ENCODE measurements around the gene C1QL3.

C1QL3 gene

DNA sequence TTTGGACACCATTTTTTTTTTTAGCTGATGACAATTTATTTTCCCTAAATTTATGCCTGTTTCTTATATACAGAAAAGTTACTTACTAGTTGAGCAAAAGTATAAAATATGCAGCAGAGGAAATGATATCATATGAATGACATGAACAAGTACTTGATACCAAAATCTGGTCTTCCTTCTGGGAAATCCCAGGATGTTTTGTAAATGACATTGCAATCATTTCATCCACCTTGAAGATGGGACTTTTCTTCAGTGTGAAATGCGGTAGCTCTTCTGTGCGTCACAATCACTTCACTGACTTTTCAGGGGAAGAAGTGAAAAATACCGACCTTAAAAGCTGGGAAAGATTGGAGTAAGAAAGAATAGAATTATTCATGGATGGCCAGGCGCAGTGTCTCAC is 23.8 kb downstream of the C1QL3 start:
- FAIRE-seq, result no peak
- DNase-seq (ENCODE audit: insufficient read length, low spot score), result no peak

DNA sequence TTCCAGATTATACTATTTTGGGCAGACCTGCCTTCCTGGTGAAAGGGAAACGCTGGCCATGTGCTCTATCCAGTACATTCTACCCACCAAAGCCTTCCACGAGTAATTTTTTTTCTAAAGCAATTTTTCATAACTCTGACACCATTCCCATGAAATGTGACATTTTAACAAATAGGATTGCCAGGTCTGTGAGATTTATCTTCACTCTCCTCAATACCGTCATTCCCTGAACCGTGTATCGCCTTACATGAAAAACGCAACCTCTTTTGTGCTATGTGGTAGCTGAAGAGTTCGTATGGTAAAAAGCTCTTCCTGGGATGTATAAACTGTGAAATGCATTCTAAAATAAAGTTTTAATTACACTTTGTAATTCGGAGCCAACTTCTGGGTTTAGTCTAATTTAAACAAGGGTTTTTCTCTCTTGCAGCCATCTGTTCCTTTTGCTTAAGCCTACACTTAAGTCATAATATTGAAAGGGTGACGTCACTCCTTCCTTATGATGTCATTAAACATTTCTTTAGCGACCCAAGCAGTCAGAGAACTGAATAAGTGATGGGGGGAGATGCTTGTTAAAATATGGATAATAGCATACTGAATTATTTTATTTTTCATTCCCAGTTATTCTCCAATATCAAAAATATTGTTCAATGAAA is 27.7 kb downstream of the C1QL3 start:
- DNase-seq (ENCODE audit: insufficient read length, low spot score), result no peak
- no peak for FAIRE-seq

DNA sequence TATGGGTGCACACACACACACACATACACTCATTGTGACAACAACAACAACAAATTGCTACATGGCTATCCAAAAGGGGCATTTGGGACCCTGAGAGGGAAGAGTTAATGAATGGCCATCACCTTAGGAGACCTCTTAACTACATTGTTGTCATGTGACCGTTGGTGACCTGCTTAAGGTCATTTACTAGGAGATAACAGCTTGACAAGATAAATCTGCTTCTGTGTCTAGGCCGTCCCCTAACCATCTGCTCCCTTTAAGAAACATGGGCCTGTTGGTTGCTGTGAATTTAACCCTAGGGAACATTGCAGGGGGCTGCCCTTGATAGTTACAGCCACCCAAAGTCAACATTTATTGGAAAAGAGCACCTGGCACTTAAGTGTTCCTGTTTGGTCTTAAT is 29.7 kb downstream of the C1QL3 start:
- DNase-seq (ENCODE audit: insufficient read length, low spot score), result no peak
- FAIRE-seq, result no peak

DNA sequence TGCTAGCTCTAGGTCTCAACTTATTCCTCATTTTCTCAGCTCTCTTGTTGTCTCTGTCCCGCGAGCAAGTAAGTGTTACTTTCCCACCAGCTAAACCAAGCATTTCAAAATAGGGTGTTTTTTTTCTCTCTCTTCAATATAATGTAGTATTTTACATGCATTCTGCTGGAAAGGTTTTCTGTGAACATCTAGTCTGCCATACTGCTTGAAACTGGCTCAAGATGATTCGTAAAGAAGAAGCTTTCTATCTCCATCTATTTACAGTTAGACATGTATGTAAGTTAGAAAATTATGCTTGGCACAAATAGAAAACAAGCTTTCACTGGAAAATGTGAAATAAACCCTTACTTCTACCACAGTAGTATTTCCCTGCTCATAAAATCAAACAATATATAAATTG is 31.2 kb downstream of the C1QL3 start:
- FAIRE-seq, result no peak
- DNase-seq (ENCODE audit: insufficient read length, low spot score), result no peak

DNA sequence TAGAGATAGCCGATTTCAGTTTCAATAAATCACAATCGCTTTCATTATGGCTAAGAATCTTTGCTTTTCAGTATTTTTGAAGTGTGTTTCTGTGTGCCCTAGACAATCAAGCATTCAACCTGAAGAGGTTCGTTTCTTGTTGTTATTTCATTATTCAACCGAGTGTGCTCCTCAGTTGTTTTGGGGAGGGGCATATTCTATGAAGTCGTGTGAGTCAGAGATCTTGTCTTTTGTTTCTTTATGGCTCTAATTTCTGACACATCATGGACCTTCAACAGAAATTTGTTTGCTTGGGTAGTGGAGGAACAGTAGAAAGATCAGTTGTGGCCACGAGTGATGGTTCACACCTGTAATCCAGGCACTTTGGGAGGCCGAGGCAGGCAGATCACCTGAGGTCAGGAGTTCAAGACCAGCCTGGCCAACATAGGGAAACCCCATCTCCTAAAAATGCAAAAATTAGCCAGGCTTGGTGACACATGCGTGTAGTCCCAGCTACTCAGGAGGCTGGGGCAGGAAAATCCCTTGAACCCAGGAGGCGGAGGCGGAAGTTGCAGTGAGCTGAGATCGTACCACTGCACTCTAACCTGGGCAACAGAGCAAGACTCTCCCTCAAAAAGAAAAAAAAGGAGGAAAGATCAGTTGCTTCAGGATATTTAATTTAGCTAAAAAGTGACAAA is 38.3 kb downstream of the C1QL3 start:
- no peak for FAIRE-seq

DNA sequence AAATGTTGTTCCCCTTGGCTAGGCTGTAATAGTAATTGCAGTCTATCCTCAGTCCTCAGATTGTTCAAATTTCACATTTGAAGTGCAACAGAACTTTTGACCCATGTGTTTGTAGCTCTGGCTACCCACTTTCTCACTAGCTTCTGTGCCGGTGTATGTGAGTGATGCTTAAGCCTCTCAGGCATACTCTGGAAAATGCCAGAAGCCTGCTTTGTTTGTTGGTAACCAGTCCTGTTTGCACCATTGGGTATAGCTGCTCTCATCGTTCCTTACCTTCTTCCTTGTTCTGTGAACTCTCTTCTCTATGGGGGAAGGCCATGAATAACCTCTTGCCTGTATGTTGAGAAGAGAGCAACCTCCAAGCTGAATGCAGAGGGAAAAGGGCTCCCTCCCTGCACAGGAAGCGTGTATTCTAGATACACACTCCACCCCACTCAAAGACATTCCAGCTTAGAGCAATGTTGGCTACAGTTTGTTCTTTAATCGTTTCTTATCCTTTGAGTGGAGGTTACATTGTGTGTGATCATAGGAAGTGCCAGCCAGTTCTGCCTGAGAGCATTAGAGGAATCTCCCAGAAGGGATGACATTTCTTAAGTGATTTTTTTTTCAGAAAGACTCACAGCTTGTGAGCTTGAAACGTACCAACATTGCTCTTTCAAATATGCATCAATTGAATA is 40.5 kb downstream of the C1QL3 start:
- no peak for FAIRE-seq
- no peak for DNase-seq (ENCODE audit: insufficient read length, low spot score)

More for the DNA sequence above, 38.3 kb downstream of the C1QL3 start:
- no peak for DNase-seq (ENCODE audit: insufficient read length, low spot score)

DNA sequence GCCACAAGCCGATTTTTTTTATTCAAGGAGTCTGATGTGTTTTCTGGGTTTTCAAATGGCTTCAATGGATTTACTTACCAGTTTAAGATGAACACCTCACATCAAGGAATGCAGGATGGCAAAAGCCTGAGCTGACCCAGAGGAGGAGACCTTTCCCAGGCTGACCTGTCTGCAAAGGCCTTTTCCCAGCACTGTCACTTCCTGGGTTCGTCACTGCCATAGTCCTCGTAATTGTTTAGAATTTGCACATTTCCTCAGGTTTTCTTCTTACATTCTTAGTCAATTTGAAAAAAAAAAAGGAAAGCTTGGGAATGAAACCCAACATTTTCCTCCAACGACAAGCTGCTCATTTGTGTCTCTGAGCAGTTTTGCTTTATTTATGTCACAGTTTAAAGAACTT is 42.9 kb downstream of the C1QL3 start:
- FAIRE-seq, result no peak

DNA sequence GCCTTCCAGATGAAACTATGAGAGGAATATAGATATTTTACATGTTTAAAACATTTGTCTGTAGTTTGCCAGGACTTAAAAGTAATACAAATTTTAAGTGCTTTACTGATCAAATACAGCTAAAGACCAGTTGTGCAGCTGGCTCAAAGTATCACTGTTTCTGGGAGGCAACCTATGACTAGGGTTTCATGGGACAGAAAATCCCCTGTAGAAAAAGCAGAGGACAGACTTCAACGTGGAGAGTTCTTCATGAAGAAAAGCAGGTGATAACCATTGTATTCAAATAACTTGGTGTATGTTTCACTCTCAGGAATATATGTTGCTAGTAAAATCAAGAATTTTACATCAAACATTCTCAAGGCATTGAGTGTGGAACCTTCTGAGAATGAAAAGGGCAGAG is 43.9 kb downstream of the C1QL3 start:
- no peak for DNase-seq (ENCODE audit: insufficient read length, low spot score)
- no peak for FAIRE-seq

More for the DNA sequence above, 42.9 kb downstream of the C1QL3 start:
- no peak for DNase-seq (ENCODE audit: insufficient read length, low spot score)

DNA sequence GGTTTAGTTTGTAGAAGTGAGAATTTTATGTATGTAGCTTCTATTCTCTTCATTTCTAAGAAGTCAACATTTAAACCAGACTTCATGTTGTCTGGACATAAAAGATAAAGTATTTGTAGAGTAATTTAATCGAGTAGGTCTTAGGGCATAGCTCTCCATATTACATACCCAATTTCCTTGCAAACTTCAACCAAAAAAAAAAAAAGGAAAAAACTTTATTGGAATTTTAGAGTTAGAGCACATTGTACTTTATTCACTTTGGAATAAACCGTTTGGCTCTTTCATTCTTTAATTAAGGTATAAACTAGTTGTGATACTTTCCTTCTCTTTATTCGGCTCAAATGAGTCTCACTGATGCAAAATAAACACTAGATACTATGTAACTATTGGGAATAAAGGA is 48.9 kb downstream of the C1QL3 start:
- DNase-seq (ENCODE audit: insufficient read length, low spot score), result no peak
- FAIRE-seq, result no peak

DNA sequence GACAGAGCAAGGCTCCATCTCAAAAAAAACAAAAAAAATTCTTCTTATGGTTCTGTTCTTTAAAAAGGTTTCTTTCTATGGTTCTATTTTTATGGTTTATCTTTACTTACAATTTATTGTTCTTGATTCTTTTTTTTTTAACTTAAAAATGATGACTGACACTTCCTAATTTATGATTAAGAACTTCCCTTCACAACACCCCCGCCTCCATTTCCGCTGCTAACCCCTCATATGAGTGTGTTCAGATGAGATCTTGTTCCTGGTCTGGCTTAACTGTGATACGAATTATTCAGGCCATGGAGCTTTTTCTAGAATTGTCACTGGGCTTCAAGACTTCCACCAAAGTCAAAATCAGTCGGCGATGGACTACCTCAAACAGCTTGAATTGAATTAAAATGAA is 50.9 kb downstream of the C1QL3 start:
- DNase-seq (ENCODE audit: insufficient read length, low spot score), result no peak
- no peak for FAIRE-seq

DNA sequence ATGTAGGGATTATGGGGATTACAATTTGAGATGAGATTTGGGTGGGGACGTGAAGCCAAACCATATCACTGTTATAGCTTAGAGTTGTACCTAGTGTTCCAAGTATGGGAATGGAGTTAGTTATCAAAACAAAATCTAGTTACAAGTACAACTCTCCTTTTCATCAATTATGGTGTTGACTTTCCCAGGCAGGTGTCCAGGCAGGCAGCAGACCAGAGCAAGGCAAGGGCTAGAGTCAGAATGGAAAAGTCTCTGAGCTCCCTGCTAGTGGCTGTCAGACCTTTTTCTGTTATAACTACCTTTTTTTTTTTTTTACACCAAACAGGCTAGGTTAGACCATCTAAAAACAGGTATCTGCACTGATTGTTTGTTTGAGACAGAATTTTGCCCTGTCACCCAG is 55.7 kb downstream of the C1QL3 start:
- FAIRE-seq, result no peak
- no peak for DNase-seq (ENCODE audit: insufficient read length, low spot score)
